GM19452 (cell line): Measurements from ENCODE around the gene UBE2J1.
"Not testable (repeated sequence)": the region's sequence is repeated elsewhere in the genome, so short reads cannot be mapped to it uniquely, and the experiment has no call there.

Source experiments
- ATAC-seq: cut with Tn5 transposase; IDR thresholded peaks from one replicate; pipeline ENCODE4 v1.9.1; 2021; ENCODE audit not compliant: unreplicated experiment

The UBE2J1 gene, protein sequence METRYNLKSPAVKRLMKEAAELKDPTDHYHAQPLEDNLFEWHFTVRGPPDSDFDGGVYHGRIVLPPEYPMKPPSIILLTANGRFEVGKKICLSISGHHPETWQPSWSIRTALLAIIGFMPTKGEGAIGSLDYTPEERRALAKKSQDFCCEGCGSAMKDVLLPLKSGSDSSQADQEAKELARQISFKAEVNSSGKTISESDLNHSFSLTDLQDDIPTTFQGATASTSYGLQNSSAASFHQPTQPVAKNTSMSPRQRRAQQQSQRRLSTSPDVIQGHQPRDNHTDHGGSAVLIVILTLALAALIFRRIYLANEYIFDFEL

DNA sequence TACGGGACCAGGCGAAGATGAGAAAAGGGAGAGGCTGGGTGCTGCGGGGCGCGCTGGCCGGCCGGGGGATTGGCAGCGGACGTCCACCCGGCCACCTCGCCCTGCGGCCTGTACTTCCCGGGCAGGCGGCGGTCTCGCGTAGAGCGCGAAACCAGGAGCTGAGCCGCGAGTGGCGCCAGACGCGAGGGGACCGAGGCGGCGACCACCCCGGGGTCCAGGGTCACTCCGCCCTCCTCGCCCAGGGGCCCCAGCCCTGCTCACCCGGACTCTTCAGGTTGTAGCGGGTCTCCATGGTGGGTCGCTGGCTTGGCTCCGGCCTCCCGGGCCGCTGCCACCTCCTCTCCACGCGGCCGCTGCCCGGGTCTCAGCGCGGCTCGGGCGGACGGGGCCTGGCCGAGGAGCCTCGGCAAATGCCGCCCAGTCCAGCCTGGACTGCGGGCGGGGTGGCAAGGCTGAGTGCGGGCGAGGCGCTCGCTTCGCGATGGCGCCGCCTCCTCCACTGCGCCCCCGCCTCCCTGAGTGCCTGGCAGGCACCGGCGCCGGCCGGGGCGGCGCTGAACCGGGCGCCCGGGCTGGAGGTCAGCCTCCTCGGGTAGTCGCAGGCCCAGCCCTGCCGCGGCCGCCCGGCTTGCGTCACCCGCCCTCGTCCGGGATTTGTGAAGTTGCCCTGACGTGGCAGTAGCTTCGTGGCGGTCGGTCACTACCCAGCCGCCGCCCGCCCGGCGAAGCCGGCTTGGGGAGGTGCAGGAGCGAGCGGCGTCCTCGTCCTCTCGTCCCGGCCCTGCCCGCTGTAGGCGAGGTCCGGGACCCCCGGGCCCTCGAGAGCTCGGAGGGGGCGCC, at the start of gene UBE2J1:
TSS of gene UBE2J1 (minus strand) at position 445 of the 840 bp plus-strand sequence. CDS start at position 292, 153 bp downstream.
- ATAC-seq: peak; percentile 49

DNA sequence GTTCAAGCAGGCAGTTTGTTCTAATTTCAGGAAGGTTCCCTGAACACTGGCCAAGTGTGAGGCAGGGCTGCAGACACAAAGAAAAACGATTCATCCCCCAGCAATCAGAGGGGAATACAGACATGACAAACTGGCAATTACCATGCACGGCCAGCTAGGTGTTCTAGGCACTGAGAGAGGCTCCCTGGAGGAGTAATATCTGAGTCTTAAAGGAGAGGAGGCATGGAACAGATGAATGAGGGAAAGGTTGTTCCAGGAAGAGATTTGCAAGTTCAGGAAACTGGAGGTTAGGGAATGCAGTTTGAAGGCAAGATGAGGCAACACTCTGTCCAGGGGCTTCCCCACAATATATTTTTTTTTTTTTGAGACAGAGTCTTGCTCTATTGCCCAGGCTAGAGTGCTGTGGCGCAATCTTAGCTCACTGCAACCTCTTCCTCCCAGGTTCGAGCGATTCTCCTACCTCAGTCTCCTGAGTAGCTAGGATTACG, 48.4 kb upstream of the UBE2J1 start:
- no peak for ATAC-seq

DNA sequence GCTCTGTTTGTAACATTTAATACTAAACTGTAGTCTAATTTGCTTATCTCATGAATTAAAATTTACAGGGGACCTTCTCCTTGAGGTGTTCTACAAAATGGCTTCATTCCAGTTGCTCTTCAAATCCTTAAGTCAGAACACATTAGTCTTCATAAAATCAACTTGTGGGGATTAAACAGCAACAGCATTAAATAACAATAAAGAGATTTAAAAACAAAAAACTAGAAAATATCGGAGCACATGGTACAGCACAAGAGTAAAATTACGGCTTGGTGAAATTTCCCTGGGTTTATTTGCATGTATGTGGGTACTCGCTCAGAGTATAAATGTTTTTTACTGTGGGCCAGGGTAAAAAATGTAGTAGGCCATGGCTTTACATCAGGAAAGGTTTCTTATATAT, 47.5 kb upstream of the UBE2J1 start:
- no peak for ATAC-seq

DNA sequence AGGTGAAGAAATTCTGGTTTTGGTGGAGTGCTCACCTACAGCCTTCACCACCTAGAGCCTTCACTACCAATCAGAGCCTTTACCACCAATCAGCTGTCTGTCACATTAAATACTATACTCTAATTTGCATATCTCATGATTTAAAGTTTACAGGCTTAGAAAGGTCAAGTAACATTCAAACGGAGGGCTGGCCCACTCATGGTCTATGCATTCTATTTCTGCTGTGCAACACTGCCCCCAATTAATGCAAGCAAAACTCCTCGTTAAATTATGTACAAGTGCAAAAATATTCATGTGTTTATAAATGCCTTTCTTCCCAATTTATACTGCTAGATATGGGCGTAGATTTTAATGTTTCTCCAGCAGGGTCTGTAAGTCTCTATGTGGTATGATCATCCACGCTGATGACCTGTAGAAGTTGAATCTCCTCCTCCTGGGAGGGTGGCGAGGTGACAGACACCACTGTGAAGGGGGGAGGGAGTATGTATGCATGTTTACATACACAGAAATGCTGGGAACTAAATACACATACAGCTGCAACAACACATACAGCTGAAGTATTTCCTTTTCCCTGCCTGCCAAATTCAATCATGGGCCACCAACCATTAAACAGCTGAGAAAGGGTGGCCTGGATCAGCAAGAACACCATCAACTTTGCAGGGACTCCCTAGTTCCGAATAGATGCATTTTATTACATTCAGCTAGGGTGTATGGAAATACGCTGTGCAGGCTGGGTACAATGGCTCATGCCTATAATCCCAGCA, 46.4 kb upstream of the UBE2J1 start:
- no peak for ATAC-seq

DNA sequence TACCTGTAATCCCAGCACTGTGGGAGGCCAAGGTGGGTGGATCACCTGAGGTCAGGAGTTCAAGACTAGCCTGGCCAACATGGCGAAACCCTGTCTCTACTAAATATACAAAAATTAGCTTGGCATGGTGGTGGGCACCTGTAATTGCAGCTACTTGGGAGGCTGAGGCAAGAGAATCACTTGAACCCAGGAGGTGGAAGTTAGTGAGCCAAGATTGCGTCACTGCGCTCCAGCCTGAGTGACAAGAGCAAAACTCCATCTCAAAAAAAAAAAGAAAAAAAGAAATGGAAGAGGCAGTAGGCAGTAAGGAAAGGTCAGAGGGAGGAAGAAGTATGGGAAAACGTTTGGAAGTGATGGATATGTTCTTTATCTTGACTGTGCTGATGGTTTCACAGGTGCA, 45.4 kb upstream of the UBE2J1 start:
- ATAC-seq: not testable (repeated sequence)

DNA sequence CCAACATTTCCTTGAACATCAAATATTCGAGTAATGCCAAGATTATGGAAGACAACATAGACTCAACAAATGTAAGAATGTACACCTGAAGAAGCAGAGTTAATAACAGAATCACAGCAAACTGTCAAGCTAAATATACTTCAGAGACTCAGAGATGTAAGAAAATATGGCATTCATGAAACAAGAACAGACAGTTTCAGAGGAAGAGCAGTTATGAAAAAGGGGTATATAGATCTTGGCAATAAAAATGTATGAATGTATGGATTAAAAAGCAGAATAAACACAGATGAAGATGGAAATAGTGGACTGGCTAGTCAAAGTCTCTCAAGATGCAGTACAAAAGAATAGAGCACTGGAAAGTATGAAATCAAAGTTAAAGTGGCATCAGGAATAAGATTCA, 41.1 kb upstream of the UBE2J1 start:
- no peak for ATAC-seq

DNA sequence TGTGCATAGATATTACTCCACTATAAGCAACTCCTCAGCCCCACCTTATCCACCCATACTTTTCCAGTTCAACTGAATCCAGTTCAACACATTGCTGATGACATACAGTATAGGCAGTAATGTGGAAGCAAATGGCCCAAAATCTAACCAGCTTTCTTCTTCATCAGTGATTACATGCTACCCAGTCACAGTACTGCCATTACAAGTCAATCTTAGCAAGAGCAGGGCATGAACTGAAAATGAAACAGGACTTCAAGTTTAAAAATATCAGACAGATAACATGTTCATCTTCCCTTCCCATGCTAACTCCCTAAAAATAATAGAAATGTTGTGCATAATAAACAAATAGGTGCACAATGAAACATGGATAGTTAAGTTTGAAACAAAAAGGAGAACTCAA, 40.3 kb upstream of the UBE2J1 start:
- no peak for ATAC-seq

DNA sequence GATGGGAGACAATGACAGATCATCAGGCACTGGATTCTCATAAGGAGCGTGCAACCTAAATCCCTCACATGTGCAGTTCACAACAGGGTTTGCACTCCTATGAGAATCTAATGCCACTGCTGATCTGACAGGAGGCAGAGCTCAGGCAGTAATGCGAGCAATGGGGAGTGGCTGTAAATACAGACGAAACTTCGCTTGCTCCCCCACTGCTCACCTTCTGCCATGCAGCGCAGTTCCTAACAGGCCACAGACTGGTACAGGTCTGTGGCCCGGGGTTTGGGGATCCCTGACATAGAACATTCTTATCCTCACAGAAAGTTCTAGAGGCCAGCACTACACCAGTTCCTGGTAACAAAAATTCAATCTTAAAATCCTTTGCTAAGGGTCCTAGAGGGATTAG, 36.3 kb upstream of the UBE2J1 start:
- ATAC-seq: no peak

DNA sequence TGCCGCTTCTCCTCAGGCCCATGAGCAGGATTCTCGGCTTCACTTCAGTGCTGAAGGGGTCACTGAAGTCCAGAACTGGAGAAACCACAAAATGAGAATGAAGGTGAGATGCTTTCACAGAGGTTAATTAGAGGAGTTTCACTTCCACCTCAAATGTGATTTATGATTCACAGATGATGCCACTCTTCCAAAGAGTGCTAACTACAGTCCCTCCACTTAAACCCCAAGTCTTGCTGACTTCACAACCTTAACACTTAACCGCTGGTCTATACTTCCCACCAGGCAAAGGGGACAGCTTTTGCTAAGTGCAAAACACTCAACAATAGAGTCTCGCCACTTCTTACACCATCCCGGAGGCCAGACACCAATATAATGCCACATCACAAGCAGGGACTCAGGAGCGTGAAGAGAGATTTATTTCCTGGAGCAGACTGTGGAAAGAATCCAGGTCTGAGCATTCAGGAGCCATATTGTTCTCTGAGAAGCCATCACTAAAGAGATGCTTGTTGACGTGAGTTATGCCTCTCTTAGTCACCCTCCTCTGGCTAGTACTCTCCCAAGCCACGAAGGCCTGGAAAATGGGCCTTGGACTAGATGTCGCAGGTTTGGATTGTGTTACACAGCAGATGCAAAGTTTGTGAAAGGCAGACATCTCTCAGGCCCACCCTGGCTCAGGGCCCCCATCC, 35.1 kb upstream of the UBE2J1 start:
- ATAC-seq: peak; percentile 95

DNA sequence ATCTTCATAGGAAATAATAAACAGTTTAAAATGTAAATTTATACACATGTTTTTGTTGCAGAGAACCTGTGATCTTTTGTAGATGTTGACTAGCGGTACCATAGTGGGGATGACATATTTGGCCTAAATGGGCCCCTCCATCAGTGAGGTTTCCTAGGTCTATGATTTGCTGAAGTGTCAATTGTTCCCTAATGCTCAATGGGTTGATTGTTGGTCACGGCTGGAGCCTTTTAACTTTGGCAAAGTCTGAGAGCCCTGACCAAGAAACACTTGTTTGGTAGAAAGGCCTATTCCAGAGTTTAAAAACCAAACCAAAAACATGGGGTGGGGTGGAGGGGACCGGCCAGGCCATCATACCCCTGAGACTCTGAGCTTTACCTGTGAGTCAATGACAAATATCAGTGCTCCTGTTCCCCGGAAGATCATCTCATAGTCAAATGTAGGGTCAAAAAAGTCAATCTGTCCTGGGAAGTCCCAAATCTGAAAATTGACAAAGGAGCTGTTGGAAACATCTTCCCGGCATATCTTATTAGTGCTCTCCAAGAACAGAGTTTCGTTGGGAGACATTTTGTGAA, 34.5 kb upstream of the UBE2J1 start:
- peak; percentile 32 for ATAC-seq

DNA sequence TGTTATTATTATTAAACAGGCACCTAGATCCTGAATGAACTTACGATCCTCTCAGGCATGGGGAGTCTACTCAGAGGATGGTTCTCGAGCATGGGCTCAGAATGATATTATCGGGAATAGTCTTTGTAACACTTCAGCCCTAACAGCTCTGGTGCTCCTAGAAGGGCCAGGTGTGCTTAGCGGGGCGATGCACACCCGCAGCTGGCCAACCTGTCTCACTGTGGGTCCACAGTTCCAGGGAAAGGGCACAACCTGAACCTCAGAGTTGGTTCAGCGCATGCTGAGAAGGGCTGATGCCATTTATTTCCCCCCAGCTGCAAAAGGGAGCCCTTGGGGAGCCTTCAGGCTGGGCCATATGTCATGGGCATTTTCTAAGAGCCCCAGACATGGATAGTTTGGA, 33.3 kb upstream of the UBE2J1 start:
- no peak for ATAC-seq

DNA sequence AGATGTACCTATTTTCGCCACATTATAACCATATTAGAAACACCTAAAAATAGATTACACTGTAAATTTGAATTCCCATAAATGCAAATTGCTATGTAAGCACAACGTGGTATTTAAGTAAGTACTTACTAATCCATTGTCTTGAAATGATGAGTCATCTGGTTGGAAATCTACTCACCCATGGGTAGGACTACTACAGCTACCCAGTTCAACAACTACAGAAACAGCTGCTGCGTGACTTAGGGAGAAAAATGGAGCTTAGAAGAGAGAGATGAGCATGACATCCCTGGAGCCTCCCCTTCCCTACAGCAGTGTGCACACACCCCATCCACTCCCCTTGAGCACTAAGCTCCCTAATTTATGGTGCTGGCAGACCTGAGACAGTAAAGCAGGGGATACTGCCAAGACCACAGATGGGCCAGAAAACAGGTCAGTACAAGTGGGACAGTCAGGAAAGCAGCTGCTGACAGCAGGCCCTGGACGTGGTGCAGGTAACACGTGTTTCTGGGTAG, 32.7 kb upstream of the UBE2J1 start:
- no peak for ATAC-seq

DNA sequence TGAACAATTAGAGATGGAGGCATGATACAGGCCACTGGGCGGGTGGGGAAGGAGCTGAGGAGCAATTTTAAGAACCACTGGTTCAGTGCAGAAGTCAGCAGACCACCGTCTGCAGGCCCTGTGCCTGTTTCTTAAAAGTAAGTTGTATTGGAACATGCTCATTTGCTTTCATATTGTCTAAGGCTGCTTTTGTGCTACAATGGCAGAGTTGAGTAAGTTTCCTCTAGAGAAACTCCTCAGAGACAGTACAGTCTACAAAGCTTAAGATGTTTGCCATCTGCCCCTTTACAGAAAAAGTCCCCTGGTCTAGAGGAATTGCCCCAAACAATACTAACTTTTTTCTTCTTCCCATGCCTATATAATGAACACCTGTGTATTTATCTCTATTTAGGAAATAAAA, 28.5 kb upstream of the UBE2J1 start:
- ATAC-seq: no peak

DNA sequence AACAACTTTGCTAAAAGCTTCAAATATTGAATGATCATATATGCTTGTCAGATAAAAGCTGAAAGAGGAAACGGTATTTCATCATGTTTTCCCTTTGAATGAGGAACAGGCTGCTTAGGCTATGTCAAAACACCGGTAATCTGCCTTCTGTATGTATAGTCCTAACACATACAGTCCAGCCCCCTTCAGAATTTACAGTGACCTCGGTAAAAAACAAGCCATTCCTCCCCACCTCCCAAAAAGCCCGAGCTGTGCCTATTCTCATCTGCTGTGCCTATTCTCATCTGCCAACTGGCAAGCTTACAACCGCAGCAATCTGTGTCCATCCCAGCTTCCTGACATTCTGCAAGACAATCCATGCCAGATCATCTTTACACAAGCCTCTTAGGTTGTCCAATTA, 26.8 kb upstream of the UBE2J1 start:
- ATAC-seq: no peak

DNA sequence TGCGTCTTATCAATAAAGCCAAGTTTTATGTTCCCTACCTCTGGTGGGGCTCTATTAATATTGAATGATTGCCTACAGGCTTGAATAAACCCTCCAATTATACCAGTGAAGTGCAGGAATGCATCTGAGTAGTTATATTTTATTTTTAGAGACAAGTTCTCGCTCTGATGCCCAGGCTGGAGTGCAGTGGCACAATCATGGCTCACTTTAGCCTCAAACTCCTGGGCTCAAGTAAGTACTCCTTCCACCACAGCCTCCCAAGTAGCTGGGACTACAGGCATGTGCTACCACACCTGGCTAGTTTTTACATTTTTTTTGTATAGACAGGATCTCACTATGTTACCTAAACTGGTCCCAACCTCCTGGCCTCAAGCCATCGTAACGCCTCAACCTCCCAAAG, 26.1 kb upstream of the UBE2J1 start:
- no peak for ATAC-seq

DNA sequence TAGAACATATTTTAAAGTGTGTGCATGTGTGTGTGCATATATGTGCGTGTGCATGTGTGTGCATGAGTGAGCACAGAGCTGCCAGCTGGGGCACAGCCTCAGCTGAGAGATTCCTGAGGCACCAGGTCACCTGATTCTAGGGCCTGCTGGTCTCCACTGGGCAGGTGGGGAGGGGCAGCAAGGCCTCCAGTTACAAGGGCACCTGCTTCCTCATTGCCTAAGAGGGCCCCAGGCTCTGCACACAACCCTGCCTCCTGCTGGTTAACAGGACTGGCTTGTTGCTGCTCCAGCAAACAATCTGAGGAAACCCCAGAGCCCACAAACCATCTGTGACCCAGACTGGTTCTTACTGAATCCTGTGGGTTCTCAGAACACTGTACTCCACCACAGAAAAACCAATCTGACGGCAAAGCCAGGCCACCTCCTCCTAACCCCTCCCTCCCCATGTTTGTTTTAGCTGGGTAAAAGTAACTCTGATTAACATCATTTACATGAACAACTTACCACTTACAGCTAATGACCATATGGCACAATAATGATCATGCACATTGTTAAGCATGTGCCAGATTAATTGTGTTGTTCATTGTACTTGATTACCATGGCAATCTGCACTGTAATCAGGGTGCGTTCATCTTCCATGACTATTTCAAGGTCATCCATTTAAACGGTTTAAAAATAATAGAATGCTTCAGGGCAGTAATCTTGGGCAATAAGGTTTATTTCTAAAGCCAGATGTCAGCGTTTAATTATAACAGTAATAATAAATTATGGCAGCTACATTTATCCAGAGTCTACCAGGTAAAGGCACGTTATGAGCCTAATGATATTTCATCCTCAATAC, 23.1 kb upstream of the UBE2J1 start:
- peak; percentile 76 for ATAC-seq

DNA sequence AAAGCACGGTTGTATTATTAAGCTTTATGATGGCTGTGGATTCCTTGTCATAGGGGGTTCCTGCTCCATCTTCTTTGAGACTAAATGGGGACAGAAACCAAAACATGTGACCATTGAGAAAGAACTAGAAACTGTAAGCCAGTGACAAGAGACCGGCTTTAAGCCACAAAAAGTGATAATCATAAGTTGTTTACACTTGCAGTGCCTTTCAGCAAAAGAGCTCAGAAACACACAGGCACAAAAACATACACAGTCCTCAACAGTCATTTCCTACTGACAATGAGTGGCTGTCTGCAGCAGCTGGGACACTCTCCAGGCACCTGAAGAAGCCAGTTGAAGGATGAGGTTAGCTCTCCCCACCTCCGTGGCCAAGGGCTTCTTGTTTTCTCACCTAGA, 20.0 kb upstream of the UBE2J1 start:
- peak; percentile 43 for ATAC-seq

DNA sequence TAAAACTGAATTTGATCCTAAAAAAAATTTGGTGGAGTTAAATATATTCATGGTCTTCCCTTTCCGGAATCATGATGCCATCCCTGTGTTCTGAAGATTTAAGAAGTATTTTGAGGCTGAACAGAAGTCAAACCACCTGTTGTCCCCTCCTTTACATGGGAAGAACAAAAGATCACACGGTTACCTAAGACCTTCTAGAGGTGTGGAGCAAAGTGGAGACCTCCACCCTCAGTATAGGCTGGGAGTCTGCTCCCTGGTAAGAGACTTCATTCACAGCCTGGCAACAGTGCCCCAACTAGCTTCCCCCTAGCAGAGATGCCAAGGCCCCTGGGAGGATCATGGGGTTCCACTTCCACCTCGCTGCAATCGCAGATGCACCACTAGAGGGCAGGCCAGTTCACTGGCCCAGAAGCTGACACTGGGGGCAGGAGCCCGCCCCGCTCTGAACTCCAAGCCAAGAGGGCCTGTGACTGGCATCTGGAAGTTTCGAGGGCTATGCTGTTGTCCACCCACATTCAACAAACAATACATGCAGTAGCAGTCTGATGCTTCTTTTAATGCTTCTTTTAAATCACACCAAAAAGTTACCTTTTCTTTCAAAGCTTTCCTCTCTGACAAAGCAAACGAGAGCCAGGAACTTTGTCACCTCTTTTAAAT, 19.5 kb upstream of the UBE2J1 start:
- ATAC-seq: peak; percentile 65

DNA sequence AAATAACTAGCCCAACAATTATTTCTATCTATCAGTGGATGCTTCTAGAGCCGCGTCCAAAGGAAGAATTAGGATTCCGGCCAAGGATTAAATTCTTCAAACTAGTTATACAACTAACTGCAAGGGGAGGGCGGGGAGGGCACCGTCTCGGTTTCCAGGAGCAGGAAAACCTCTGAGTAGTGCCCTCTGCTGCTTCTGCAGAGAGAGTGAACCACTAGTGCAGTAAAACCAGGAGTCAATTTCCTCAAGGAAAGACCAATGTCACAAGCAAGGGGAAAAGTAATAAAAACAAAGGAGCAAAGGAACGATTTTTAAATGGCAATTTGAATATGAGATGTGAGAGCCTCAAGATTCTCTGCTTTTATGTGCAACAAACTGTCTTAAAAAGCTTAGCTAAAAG, 16.5 kb upstream of the UBE2J1 start:
- ATAC-seq: no peak
